ENCODE measurements around the gene BCAS1.

Gene BCAS1

DNA sequence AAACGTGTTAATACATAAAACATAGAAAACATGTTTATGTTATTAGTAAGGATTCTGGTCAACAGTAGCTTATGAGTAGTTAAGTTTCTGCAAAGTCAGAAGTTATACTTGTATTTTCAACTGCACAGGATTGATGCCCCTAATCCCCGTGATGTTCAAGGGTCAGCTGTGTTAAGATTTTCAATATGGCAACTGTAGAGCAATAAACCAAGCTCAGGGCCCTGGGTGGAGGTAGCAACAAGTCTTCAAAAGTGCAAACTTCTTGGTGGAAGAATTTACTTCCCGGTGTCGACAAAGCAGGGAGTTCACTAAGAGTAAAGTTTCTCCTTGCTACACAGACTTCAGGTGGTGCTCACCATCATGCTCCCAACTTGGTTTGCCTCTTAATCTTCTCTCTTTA is 4.1 kb upstream of the BCAS1 start:
- DNase-seq, result no peak

DNA sequence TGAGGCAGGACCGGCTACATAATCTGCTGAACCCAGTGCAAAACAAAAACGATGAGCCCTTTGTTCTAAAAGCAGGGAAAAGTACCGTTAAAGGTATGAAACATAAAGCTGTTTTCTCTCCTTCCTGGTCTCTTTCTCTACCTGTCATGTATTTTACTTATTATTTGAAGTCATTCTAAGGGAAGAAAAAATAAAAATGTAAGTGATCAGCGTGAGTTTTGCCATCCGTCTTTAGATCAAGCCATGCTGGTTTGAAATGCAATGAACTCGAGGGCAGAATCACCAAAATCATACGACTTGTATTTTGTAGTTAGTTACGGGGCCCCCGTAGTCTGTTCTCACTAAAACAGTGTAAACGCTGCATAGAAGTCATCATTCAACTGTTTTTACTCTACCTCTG is 2.9 kb upstream of the BCAS1 start:
- DNase-seq, result no peak

- no peak for DNase-seq
Measured at GRCh38 chr20:54069501-54069971, 858 bp downstream of the BCAS1 start.

GRCh38 chr20:54068966-54069365 is 1.4 kb downstream of the BCAS1 start:
- no peak for DNase-seq

DNA sequence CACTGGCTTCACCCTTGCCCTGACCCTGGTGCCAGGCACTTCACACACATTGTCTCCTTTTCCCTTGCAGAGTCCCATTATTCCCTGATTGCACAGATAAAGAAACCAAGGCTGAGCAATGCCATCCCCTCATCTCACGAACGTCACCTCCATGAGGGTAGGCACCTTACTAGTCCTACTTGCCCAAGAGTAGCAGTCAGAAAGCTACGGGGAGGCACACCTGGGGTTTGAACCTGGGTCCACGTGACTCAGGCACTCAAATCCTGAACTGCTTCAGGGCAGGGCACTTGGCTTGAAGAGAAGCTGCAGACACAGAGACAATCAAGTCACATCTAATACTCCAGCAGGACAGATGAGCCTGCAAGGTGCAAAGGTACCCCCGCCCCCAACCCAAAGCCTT is 1.9 kb downstream of the BCAS1 start:
- no peak for DNase-seq

DNA sequence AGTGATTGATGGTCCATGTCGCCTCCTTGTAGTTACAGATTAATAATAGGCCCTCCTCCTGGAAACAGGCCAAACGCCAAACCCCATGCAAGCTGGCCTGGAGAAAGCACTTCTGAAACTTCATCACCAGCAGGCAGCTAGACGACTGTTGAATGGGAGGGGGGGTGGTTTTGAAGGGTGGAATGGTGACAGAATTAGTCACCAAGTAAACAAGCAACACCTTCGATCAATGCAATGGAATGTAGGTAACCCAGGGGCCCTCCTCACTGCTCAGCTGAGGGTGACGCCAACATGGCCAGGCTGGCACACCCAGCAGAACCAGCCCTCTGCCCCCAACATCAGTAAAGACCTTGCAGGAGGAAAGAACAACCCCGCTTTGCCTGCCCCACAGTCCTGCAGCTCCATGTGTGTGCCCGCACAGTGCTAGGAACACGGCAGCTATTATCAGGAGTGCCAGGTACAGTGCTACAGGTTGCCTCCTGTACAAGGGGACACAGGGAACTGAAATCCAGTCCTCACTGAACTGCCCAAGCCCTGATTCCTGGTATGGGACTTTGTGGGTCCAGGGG is 2.7 kb downstream of the BCAS1 start:
- no peak for DNase-seq

DNA sequence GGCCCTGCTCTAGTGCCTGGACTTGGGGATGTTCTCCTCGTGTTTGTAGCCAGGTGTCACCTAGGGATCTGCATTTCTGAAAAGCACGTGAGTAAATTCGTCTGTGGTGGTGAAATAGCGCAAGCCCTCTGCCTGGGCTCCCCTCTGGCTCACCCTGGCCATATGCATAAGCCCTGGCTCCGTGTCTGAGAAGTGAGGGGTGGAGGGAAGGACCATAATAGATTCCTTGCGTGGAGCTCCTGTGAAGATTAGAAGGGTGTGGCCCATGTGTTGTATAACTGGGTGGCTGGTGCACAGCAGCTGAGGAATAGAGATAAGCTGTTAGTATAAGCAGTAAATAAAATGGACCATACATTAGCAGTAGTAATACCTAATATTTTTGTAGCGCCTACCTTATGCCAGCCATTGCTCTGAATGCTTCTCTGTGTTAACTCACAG is 4.8 kb downstream of the BCAS1 start:
- no peak for DNase-seq

GRCh38 chr20:54064939-54065338 is 5.5 kb downstream of the BCAS1 start:
- no peak for DNase-seq

GRCh38 chr20:54063992-54064676 is 6.3 kb downstream of the BCAS1 start:
- DNase-seq, result no peak

DNA sequence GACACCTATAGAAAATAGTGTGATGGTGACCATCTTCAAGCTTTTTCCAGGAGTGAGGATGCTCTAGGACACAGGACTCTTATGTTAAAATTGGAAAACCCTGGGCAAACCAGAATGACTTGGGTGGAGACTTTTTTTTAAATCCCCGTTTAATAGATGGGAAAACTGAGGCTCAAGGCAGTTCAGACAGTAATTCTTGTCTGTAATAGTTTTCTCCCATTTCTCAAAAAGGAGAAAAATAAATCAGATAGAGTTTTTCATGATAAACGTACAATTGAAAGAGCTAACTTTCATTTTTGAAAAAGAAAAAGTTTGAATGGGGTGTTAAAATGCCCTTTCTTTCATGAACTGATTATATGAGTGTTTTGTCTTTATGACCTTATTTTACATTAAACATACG is 6.8 kb downstream of the BCAS1 start:
- no peak for DNase-seq

- no peak for DNase-seq
Measured at GRCh38 chr20:54062812-54063280, 7.5 kb downstream of the BCAS1 start.

DNA sequence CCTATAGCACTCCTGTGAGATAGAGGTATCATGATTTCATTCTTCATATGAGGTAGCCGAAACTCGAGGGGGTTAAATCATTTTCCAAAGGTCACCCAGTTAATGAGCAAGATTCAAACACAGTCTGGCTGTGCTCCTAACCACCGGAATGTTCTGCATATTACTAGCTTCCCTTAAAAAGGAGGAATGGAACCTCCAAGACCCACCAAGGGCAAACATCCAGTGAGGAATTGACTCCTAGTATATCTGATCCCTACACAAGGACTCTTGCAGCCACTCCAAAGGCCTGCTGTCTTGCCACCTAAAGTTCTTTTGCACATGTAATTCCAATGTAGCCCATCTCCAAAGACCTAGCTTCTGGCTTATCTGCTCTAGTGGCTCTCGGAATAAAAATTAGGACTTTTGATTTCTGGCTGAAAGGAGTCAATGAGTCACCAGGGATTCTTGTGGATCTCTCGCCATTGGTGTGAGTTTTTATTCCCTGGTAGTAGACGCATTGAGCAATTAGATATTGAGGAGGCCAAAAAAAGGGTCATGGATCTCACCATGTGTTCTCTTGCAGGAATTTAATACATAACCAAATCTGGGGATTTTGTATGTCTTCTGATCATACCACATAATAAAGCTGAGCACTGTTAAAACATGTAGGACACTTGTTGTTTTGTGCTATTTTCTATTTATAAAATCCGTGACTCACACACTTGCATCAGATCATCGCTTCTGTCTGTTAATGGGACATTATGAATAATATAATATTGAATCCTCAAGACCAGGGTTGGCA is 9.1 kb downstream of the BCAS1 start:
- DNase-seq, result no peak

DNA sequence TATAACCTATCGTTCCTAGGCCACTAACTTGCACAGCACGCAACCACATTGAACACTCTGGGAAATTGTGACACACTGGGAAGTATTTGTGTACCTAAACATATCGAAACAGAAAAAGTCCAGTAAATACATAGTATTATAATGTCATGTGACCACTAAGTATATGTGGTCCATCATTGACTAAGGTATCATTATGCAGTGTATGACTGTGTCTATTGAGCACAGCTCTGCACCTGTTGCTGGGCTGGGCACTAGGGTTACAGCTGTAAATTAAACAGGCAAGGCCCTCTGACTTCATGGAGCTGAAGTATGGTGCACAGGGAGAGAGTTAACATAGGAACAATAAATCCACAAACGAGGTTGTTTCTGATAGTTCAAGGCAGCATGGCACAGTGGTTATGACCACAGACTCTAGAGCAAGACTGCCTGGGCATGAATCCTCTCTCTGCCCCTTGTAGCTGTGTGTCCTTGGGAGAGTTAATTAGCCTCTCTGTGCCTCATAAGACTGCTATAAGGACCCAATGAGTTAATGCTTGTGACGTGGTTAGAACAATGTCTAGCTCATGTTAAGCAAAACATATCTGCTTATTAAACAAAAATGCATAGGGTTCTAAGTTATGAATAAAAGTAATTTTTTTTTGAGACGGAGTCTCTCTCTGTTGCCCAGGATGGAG is 10.6 kb downstream of the BCAS1 start:
- DNase-seq, result no peak

DNA sequence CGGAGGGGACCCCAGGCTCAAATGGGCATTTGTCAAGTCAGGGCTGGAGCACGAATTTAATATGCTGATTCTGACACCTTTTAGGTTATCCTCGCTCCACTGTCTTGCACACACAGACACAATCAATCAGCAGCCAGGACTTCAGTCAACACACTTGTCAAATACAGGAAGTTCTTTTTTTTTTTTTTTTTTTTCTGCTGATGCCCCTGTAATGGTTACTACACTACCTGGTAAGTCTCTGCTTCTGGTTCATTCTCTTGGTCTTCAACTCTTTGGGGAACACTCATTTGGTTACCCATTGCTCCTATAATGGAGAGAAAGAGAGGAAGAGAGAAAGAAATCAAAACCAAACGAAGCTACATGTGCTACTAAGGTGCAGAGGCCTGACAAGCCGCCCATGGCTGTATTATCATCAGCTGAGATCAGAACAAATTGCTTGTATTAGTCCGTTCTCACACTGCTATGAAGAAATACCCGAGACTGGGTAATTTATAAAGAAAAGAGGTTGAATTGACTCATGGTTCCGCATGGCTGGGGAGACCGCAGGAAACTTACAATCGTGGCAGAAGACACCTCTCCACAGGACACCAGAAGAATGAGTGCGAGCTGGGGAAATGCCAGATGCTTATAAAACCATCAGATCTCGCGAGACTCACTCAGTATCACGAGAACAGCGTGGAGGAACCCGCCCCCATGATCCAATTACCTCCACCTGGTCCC is 11.8 kb downstream of the BCAS1 start:
- no peak for DNase-seq

DNA sequence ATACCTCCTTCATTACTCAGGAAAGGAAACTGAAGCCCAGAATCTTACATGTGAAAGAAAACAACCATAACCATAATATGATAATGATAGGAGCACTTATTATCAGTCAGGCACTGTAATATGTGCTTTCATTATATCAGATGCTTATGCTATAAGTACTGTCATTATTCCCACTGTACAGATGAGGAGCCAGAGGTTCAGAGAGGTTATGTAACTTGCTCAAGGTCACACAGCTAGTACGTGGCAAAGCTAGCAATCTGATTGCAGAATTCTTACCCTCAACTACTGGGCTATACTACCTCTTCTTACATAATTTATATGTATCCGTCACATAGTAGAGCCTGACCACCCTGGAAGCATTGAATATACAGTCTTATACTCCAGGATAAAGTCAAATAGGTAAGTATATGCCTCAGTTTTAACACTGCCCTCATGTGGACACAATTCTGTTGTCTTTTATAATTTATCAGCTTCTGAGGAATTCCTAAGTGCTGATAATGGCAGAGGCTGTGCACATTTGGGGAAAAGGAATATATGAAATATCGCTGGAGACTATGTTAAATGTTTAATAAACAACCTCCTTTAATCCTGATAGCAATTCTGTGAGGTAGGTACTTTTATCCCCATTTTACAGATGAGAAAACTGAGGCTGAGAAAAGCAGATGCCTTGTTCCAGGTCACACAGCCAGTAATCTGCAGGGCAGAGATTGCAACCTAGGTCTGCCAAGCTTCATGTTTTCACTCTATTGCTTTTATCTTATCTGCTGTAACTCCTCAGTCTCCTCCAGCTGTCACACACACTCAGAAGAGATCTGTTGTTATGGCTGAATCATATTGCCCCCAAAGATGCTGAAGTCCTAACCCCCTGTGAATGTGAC is 13.4 kb downstream of the BCAS1 start:
- DNase-seq, result no peak

- no peak for DNase-seq
Measured at GRCh38 chr20:54054516-54054915, 15.9 kb downstream of the BCAS1 start.

- no peak for DNase-seq
Measured at GRCh38 chr20:54051068-54051467, 19.3 kb downstream of the BCAS1 start.

DNA sequence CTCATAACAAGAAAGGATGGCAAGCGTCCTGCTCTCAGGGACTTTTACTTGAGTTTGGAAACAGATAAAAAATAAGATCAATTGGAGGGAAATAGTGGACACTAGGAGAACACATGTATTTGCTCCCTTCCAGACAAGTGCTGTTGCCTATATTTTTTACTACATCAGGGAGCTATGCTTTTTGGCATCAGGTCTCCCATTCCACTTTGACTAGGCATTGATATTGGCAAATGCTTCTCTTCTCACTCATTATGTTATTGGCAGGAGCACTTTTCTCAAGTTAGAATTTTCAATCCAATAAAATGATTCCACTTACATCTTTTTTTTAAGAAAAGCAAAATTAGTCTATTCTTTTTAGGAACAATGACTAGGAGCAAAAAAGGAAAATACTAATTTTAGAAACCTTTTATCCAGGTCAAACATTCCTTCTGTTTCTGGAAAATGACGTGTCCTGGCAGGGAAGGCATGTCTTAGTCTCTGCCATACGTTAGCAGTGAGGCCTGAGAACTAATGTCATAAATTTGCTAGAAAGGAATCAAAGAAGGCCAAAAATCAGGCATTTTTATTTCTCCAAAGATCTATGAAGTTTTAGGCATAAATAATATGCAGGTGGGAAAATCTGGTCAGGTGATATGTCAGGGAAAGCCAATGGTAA is 21.4 kb downstream of the BCAS1 start:
- no peak for DNase-seq

- no peak for DNase-seq
Measured at GRCh38 chr20:54048481-54048880, 21.9 kb downstream of the BCAS1 start.

DNA sequence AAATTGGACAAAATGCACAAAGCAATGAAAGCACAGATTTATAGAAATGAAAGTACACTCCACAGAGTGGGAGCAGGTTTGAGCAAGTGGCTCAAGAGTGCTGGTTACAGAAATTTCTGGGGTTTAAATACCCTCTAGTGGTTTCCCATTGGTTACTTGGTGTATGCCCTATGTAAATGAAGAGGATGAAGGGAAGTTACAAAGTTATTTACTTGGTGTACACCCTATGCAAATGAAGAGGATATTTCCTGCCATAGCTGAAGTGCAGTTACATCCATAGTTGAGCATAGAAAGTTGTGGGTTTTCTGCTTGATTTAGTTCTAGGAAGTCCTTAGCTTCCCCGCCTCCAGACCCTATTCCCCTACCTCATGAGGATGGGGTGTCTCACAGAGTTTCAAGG is 22.7 kb downstream of the BCAS1 start:
- DNase-seq, result no peak

GRCh38 chr20:54047048-54047447 is 23.3 kb downstream of the BCAS1 start:
- DNase-seq, result no peak
